Activated naive CD4-positive, alpha-beta T cell treated with anti-CD3 and anti-CD28 coated beads, Interleukin-2, amount 50 U/mL, for 72 hours (primary cell): ENCODE results near the gene MAP2K7. TPM values are rescaled to one million over a fixed set of nuclear protein-coding genes. Genes with fewer than 3 reads are reported as not detected.
"Not testable (repeated sequence)": the region's sequence is repeated elsewhere in the genome, so short reads cannot be mapped to it uniquely, and the experiment has no call there.

Experiments
- ATAC-seq, 2 donors: fragments of 150-1000 bp; cut with Tn5 transposase; 2 replicates each; pipeline ENCODE4 v1.10.0; 2021; ENCODE audit warnings: mild to moderate bottlenecking in 2 of 2, moderate library complexity in 2 of 2
- DNase-seq, 2 donors: peaks; one replicate each; pipeline ENCODE4 v3.0.0; 2021 to 2022; ENCODE audit warnings: low spot score in 2 of 2
- H3K27ac Mint-ChIP-seq, 2 donors: one replicate each; pipeline ENCODE4 v1.8.0; 2022; ENCODE audit warnings: mild to moderate bottlenecking in 2 of 2, mixed read lengths in 2 of 2
- H3K36me3 Mint-ChIP-seq, 2 donors: one replicate each; pipeline ENCODE4 v1.8.0; 2022; ENCODE audit warnings: mixed read lengths in 2 of 2
- H3K9me3 Mint-ChIP-seq, 2 donors: one replicate each; pipeline ENCODE4 v1.8.0; 2022; ENCODE audit warnings: mixed read lengths in 2 of 2
- total RNA-seq, 2 donors: library from RNA; stranded (reverse); gene quantifications; one replicate each; pipeline ENCODE4 v1.2.3, GENCODE V29; 2022

Gene MAP2K7
- total RNA-seq, 2 donors from 2014 or later, result 38.4 to 55.3 TPM

DNA sequence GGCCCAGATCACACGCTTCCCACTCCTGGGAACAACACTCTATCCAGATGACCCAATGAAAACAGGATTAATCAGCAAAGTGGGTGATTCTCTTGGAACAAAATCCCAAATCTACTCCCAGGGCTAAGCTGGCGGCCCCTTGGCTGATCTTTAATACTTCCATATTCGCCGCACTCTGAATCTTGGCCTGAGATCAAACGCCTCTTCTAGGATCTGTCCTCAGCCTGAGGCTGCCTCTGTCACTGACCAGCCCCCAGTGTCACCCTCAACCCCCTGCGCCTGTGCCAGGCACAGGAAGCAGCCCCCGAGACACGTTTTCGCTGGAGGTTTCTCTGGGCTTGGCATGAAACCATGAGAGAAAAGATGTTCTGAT lies 24.6 kb downstream of the MAP2K7 start:
- peak overlapping the region in 1 of 2 donors; percentile 52 for H3K27ac Mint-ChIP-seq
- H3K36me3 Mint-ChIP-seq, result no peaks in the 10 kb centered on the region
- ATAC-seq (no peak), DNase-seq (no peak)
- H3K9me3 Mint-ChIP-seq, result no peaks in the 10 kb centered on the region

- H3K27ac Mint-ChIP-seq, result peak overlapping the region; percentile 52 to 87
- H3K36me3 Mint-ChIP-seq, result no peaks in the 10 kb centered on the region
Observed at GRCh38 chr19:7928741-7929701, 25.3 kb downstream of the MAP2K7 start.

GRCh38 chr19:7930030-7930429 lies 26.4 kb downstream of the MAP2K7 start:
- peak overlapping the region; percentile 68 to 75 for H3K27ac Mint-ChIP-seq
- DNase-seq, H3K9me3 Mint-ChIP-seq, H3K36me3 Mint-ChIP-seq: not testable (repeated sequence)
- peak in 1 of 2 donors; percentile 73 for ATAC-seq

More at GRCh38 chr19:7928741-7929701, 25.3 kb downstream of the MAP2K7 start:
- no peaks in the 10 kb centered on the region for H3K9me3 Mint-ChIP-seq
- peak; percentile 19 to 47 for ATAC-seq
- DNase-seq, result peak in 1 of 2 donors; percentile 76

DNA sequence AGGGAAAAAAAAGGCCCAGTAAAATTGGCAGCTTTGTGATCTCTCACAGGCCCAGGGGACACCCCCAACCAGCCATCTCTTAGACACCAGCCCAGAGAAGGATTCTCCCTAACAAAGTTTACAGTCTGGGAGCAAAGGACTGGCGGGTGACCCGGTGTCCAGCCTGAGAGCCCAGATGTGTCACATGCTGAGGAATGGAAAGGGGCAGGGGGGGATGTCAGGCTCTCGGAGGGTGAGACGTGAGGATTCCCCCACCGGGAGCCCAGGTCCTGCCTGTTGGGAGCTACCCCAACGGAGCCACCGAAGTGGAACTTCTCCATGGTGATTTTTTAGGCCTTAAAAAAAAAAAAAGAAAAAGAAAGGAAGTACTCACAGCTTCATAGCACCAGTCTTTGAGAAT lies 27.1 kb downstream of the MAP2K7 start:
- Mint-ChIP-seq H3K36me3 (no peaks in the 10 kb centered on the region), H3K27ac (peak overlapping the region; percentile 65 to 75), H3K9me3 (no peaks in the 10 kb centered on the region)
- ATAC-seq (no peak), DNase-seq (no peak)

DNA sequence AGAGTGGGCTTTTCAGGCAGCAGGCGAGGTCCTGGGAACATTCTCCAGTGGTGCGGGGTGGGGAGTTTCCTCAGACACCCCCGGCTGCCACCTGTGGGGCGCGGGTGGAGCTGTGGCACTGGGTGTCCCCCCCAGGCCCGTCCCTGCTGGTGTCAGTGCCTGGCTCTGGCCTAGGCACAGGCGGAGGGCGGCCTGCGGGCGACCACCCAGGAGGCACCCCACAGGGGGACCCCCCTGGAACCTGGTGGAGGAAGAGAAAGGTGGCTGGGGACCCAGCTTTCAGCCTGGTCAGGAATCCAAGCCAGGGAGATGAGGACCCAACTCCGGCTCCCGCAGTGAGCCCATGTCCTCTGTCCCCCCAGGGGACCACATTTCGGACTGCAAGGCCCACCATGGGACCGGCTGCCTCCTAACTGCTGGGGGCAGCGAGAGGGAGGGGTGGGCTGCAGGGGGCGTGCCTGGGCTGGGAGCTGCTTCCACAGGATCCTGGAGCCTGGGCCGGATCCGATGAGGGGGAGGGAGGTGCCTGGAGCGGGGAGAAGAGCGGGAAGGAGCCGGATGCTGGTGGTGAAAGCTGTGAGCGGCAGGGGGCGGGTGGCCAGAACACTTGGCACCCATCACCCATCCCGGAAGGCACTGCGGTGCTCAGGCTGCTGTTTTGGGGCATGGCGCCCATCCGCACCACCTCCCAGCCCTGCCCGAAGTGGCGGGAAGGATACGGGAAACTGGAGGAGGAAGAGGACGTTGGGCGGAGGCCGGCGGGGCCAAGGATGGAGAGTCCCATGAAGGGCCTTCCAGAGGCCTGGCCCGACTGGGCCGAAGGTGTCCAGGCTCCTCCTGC lies 27.8 kb downstream of the MAP2K7 start:
- ATAC-seq (no peak), DNase-seq (no peak)
- H3K9me3 Mint-ChIP-seq, result no peaks in the 10 kb centered on the region
- peak overlapping the region in 1 of 2 donors; percentile 75 for H3K27ac Mint-ChIP-seq
- H3K36me3 Mint-ChIP-seq, result no peaks in the 10 kb centered on the region

DNA sequence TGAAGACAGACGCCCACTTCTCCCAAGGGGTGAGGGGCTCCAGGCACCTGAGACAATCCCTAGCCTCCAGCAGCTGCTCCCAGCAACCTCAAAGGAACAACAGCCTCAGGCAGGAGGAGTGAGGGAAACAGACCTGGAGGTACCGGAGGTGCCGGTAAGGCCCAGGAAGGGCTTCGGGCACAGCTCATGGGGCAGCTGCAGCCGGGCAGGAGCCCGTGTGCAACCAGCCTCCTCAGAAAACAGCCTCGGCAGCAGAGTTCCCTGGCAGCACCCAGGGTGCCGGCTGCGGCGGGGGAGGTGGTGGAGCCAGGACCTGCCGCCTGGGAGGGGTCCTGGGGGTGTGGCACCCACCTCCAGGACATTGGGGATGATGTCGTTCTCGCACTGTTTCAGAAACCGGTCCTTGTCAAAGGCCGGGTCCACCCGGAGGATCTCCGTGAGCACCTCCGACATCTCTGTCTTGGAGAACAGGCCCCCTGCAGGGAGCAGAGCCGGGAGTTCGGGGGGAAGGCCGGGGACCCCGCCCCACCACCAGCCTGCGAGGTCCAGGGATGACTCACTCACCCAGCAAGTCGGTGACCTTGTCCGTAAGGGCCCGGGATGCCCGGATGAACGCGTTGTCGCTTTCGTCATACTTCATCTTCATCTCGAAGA lies 28.7 kb downstream of the MAP2K7 start:
- DNase-seq, result no peak
- Mint-ChIP-seq H3K36me3 (no peaks in the 10 kb centered on the region), H3K9me3 (no peaks in the 10 kb centered on the region)

GRCh38 chr19:7932930-7933300 lies 29.2 kb downstream of the MAP2K7 start:
- no peaks in the 10 kb centered on the region for H3K9me3 Mint-ChIP-seq

More for the DNA sequence above, 28.7 kb downstream of the MAP2K7 start:
- no peak for ATAC-seq
- H3K27ac Mint-ChIP-seq, result no peak overlapping the region

GRCh38 chr19:7933411-7933810 lies 29.7 kb downstream of the MAP2K7 start:
- Mint-ChIP-seq H3K27ac (no peak overlapping the region), H3K9me3 (no peaks in the 10 kb centered on the region), H3K36me3 (no peaks in the 10 kb centered on the region)
- ATAC-seq (no peak), DNase-seq (no peak)

More at GRCh38 chr19:7932930-7933300, 29.2 kb downstream of the MAP2K7 start:
- Mint-ChIP-seq H3K27ac (no peak overlapping the region), H3K36me3 (no peaks in the 10 kb centered on the region)
- ATAC-seq, result no peak
- no peak for DNase-seq

DNA sequence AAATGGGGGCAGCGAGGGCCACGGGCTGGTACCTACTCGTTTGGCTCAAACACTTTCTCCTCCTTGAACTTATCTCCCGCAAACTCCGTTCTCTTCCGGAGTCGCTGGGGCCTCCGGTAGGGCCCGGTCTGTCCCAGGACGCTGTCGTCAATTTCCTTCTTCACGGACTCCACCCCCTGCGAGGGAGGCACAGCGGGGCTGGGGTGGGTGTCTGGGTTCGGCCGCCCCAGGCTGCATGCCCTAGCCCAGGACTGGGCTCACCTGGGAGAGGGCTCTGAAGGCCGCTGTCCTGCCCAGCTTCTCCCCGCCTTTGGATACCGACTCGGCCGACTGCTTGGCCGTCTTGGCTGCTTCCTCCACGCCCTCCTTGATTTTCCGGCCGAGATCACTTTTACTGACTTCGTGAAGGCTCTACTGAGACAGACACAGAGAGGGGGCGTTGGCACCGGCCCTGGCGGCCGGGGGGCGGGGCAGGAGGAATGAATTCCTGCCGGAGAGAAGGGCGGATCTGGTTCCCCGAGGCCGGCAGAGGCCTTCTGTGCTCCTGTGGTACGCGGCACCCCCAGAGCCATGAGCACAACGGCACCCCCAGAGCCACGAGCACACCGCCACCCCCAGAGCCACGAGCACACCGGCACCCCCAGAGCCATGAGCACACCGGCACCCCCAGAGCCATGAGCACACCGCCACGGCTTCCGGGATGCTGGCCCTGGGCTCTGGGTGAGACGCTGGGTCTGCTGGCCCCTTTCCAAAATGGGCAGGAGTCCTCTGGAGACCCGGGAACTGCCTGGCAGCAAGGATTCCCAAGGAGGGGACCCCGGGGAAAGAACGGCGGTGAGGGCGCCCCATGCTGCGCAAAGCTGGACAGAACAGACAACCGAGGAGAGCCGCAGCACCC lies 30.4 kb downstream of the MAP2K7 start:
- Mint-ChIP-seq H3K36me3 (no peaks in the 10 kb centered on the region), H3K9me3 (no peaks in the 10 kb centered on the region), H3K27ac (no peak overlapping the region)
- no peak for ATAC-seq
- DNase-seq, result no peak

GRCh38 chr19:7934766-7935165 lies 31.1 kb downstream of the MAP2K7 start:
- ATAC-seq (no peak), DNase-seq (no peak)
- H3K27ac Mint-ChIP-seq, result no peak overlapping the region
- H3K9me3 Mint-ChIP-seq, result no peaks in the 10 kb centered on the region
- H3K36me3 Mint-ChIP-seq, result no peaks in the 10 kb centered on the region

DNA sequence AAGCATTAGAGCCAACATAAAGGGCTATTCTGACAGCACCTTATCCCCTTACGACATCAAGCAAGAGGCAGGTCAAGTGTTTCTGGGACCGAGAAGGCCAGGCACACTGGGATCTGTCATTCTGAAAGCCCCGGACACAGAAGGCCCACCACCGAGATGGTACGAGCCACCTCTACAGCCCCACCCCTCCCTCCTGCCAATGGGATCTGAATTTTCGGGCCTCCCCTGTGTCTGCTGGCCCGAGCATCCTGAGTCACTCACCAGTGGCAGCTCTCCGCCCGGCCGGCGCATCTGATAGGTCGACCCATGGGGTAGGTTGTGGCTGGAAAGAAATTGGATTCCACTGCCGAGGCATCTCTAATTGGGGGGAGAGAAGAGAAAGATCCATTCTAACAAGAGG lies 37.2 kb downstream of the MAP2K7 start:
- no peak for DNase-seq
- Mint-ChIP-seq H3K27ac (no peak overlapping the region), H3K36me3 (peaks cover 10 to 20% of the 10 kb centered on the region in 2 donors), H3K9me3 (no peaks in the 10 kb centered on the region)
- ATAC-seq, result no peak

GRCh38 chr19:7941895-7942596 lies 38.4 kb downstream of the MAP2K7 start:
- ATAC-seq (no peak), DNase-seq (no peak)
- Mint-ChIP-seq H3K9me3 (no peaks in the 10 kb centered on the region), H3K36me3 (peaks cover 10 to 20% of the 10 kb centered on the region in 2 donors), H3K27ac (peak overlapping the region; percentile 97 to 98)

DNA sequence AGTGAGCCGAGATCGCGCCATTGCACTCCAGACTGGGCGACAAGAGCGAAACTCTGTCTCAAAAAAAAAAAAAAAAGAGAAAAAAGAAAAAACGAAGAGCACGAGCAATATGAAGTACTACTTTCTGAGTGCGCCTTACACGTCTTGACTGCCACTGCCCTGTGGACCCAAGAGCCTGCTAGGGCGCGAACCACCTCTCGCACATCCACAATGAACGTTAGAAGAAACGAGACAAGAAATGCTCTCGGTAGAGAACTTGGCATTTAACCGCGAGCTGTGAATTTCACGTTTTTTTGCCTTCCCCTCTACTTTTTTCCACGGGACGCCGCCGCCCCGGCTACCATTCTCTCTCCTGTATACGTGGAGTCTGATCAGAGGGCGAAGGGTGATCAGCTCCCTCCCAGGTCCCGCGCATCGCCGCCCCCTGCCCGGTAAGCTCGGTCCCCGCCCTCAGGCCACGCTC lies 39.3 kb downstream of the MAP2K7 start:
- H3K36me3 Mint-ChIP-seq, result peaks cover 10 to 20% of the 10 kb centered on the region in 2 donors
- H3K27ac Mint-ChIP-seq, result peak overlapping the region; percentile 97 to 98
- no peaks in the 10 kb centered on the region for H3K9me3 Mint-ChIP-seq
- DNase-seq, result peak in 1 of 2 donors; percentile 38
- peak; percentile 11 to 17 for ATAC-seq

- H3K27ac Mint-ChIP-seq, result peak within 1 kb of the TSS; percentile 97 to 98
- DNase-seq (peak; percentile 97 to 99), ATAC-seq (peak; percentile 97 to 98)
- H3K36me3 Mint-ChIP-seq, result peaks cover 10 to 20% of the 10 kb centered on the region in 2 donors
- H3K9me3 Mint-ChIP-seq, result no peaks in the 10 kb centered on the region
Observed at GRCh38 chr19:7943444-7944176, 39.9 kb downstream of the MAP2K7 start, which contains the start of gene TIMM44. Gene TIMM44 (minus strand): TSS chr19:7943666. CDS start chr19:7943651, 15 bp downstream.
